GM12891 (cell line): ENCODE results near the gene PKHD1.

ENCODE experiments used
- POLR2A ChIP-seq: IDR thresholded peaks from 2 replicates; pipeline ENCODE4 v1.6.1; 2011; ENCODE audit warnings: low read depth, low read length, control low read depth
- SPI1 ChIP-seq: IDR thresholded peaks from 2 replicates; pipeline ENCODE4 v1.6.1; 2011; ENCODE audit warnings: low read depth, low read length, control low read depth

- TF ChIP-seq POLR2A = no peak
- TF ChIP-seq SPI1 = peak; percentile 85
Observed at GRCh38 chr6:51892750-51893149, 194.7 kb downstream of the PKHD1 start.
